Thyroid gland (tissue), 4 donors: ENCODE results near the gene PHAX. TPM values are rescaled to one million over a fixed set of nuclear protein-coding genes. Genes with fewer than 3 reads are reported as not detected.
"Not testable (repeated sequence)": the region's sequence is repeated elsewhere in the genome, so short reads cannot be mapped to it uniquely, and the experiment has no call there.

Source experiments
- DNase-seq, 2 donors: peaks; one replicate each; pipeline ENCODE4 v3.0.0-alpha.2; 2019
- H3K27ac ChIP-seq, 3 donors: fragments of 200-600 bp; sonication (generic); 1 replicate in 2 of 3; 2 replicates in 1 of 3; pipeline ENCODE4 v1.5.1; 2016 to 2019; ENCODE audit warnings: mild to moderate bottlenecking in 1 of 3, moderate library complexity in 1 of 3
- H3K27me3 ChIP-seq: fragments of 200-600 bp; sonication (generic); one replicate; pipeline ENCODE4 v1.5.1; 2019
- H3K36me3 ChIP-seq, 2 donors: fragments of 200-600 bp; sonication (generic); one replicate each; pipeline ENCODE4 v1.5.1; 2016 to 2019
- H3K4me1 ChIP-seq, 2 donors: fragments of 200-600 bp; sonication (generic); one replicate each; pipeline ENCODE4 v1.5.1; 2017 to 2019
- H3K4me3 ChIP-seq, 3 donors: fragments of 200-600 bp; sonication (generic); replicated peaks in 1 of 3; 1 replicate in 2 of 3; 2 replicates in 1 of 3; pipeline ENCODE4 v1.5.1; 2016; ENCODE audit warnings: mild to moderate bottlenecking in 1 of 3
- H3K9me3 ChIP-seq: fragments of 200-600 bp; sonication (generic); one replicate; pipeline ENCODE4 v1.5.1; 2017
- POLR2A ChIP-seq, 2 donors: fragments of 450-650 bp; IDR thresholded peaks; one replicate each; pipeline ENCODE4 v1.6.1; 2017; ENCODE audit warnings: antibody characterized with exemption in 2 of 2, mild to moderate bottlenecking in 2 of 2, moderate library complexity in 1 of 2
- WGBS, 2 donors: methylation state at CpG; one replicate each; pipeline ENCODE4 v1.1.5; 2017; 5-methylcytosine and 5-hydroxymethylcytosine counted together
- intact Hi-C: fragments of 100-400 bp; cut with DNase I; formaldehyde crosslinking; loops from one replicate; pipeline ENCODE4 v1.15.1; 2023
- total RNA-seq, 4 donors: library from RNA; depleted of rRNA; stranded (reverse); fragments of >200 nt; gene quantifications; one replicate each; pipeline ENCODE4 v1.2.3, GENCODE V29; 2016
- TF ChIP-seq, protein P1 (sequence below), 6 experiments: fragments of 200-600 bp in 3 of 6; fragments of 450-650 bp in 3 of 6; sonication (generic) in 3 of 6; IDR thresholded peaks; one replicate each; pipeline ENCODE4 v1.5.1; 2016 to 2019; ENCODE audit warnings: antibody characterized with exemption in 6 of 6, mild to moderate bottlenecking in 2 of 6, inconsistent platforms in 1 of 6, moderate library complexity in 1 of 6

Gene PHAX
- total RNA-seq, 4 donors from 2014 or later = 35.2 to 42.9 (median 40.0) TPM

GRCh38 chr5:126645132-126645531 lies 44.4 kb downstream of the PHAX start:
- no peak for DNase-seq
- no peaks in the 10 kb centered on the region for H3K4me1 ChIP-seq
- WGBS, 2 donors = 85 to 87% methylated on average over 1 of the region's 1 CpG

DNA sequence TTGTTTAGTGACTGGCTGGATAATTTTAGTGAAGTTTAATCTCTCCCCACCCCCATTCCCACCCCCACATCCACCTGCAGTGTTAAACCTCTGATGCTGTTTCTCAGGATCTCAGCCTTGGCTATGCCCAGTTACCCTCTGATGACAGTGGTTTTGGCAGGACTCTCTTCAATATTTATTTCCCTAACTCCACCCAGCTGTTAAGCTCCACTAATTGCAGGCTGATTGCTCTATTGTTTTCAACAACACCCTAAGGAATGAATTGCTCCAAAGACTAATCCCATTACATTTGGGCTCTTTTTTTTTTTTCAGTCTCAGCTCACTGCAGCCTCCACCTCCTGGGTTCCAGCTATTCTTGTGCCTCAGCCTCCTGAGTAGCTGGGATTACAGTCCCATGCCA lies 46.3 kb downstream of the PHAX start:
- DNase-seq = no peak
- no peaks in the 10 kb centered on the region for H3K27me3 ChIP-seq
- intact Hi-C loops = no loop called here
- no peaks in the 10 kb centered on the region for H3K9me3 ChIP-seq
- TF ChIP-seq POLR2A (IDR thresholded peaks at IDR 0.05) = no peak
- TF ChIP-seq, protein P1, sequence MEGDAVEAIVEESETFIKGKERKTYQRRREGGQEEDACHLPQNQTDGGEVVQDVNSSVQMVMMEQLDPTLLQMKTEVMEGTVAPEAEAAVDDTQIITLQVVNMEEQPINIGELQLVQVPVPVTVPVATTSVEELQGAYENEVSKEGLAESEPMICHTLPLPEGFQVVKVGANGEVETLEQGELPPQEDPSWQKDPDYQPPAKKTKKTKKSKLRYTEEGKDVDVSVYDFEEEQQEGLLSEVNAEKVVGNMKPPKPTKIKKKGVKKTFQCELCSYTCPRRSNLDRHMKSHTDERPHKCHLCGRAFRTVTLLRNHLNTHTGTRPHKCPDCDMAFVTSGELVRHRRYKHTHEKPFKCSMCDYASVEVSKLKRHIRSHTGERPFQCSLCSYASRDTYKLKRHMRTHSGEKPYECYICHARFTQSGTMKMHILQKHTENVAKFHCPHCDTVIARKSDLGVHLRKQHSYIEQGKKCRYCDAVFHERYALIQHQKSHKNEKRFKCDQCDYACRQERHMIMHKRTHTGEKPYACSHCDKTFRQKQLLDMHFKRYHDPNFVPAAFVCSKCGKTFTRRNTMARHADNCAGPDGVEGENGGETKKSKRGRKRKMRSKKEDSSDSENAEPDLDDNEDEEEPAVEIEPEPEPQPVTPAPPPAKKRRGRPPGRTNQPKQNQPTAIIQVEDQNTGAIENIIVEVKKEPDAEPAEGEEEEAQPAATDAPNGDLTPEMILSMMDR (IDR thresholded peaks at IDR 0.05) = no peak
- H3K36me3 ChIP-seq = no peaks in the 10 kb centered on the region
- H3K4me3 ChIP-seq = no peak overlapping the region
- H3K4me1 ChIP-seq = no peaks in the 10 kb centered on the region
- H3K27ac ChIP-seq = no peak overlapping the region

More at GRCh38 chr5:126645132-126645531, 44.4 kb downstream of the PHAX start:
- Histone ChIP-seq H3K9me3 (no peaks in the 10 kb centered on the region), H3K36me3 (no peaks in the 10 kb centered on the region), H3K27me3 (no peaks in the 10 kb centered on the region), H3K27ac (no peak overlapping the region), H3K4me3 (no peak overlapping the region)
- TF ChIP-seq, protein P1 (IDR thresholded peaks at IDR 0.05) = no peak
- no peak for TF ChIP-seq POLR2A (IDR thresholded peaks at IDR 0.05)
- intact Hi-C loops = no loop called here

DNA sequence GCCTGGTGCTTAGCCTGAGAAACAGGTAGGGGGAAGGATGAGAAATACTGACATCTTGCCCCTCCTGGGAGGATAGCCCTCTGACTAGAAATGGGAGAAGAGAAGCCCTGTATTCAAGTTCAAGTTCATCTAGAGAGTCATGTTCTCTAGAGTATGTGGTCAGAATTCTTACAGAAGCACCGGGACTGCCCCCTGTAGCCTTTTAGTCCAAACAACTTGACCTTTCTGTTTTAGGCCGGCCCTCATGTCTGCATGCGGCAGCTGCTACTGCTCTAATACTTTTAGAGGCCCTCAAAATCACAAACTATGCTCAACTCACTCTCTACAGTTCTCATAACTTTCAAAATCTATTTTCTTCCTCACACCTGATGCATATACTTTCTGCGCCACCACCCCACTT lies 47.7 kb downstream of the PHAX start:
- no peaks in the 10 kb centered on the region for H3K27me3 ChIP-seq
- no peaks in the 10 kb centered on the region for H3K36me3 ChIP-seq
- H3K4me1 ChIP-seq = no peaks in the 10 kb centered on the region
- WGBS, 2 donors = 84 to 86% methylated on average over 4 of the region's 4 CpGs
- TF ChIP-seq, protein P1 (IDR thresholded peaks at IDR 0.05) = no peak
- no peak for TF ChIP-seq POLR2A (IDR thresholded peaks at IDR 0.05)
- no peak overlapping the region for H3K27ac ChIP-seq
- intact Hi-C loops = no loop called here
- no peak overlapping the region for H3K4me3 ChIP-seq
- DNase-seq = no peak
- H3K9me3 ChIP-seq = no peaks in the 10 kb centered on the region

DNA sequence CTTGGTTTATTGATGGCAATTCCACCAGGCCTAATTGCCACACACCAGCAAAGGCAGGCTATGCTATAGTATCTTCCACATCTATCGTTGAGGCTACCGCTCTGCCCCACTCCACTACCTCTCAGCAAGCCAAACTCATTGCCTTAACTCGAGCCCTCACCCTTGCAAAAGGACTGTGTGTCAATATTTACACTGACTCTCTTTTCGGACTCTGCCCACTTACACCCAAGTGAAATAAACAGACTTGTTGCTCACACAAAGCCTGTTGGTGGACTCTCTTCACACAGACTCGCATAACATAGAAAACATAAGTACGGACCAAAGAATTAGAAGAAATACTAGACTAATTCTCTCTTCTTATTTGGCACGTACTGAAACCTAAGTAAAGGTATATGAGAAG lies 48.3 kb downstream of the PHAX start:
- WGBS, 2 donors = 63 to 65% methylated on average over 7 of the region's 7 CpGs
- H3K27me3 ChIP-seq, intact Hi-C loops, H3K9me3 ChIP-seq, H3K36me3 ChIP-seq, H3K27ac ChIP-seq, DNase-seq, H3K4me1 ChIP-seq, H3K4me3 ChIP-seq: not testable (repeated sequence)

- 72 to 82% methylated on average over 6 of the region's 6 CpGs for WGBS, 2 donors
- H3K9me3 ChIP-seq, intact Hi-C loops, H3K4me1 ChIP-seq, H3K36me3 ChIP-seq, H3K4me3 ChIP-seq, H3K27ac ChIP-seq, H3K27me3 ChIP-seq, DNase-seq: not testable (repeated sequence)
These were observed 49.0 kb downstream of the PHAX start for GRCh38 chr5:126649709-126650108.

DNA sequence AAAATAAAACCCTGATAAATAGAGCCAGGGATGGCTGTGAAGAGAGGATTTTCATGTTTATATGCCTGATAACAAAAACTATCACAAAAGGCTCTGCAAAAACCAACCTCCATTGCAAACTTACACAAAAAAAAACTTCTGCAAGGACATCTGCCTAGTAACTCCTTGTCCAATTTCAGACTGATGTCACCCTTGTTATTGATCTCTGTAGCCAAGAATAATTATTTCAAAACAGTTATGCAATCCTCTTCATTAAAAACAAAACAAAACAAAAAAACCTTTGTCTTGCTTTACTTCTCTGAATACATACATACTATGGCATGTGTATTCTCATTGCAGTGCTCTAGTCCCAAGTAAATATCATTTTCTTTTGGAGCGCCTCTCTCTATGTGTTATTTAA lies 49.7 kb downstream of the PHAX start:
- TF ChIP-seq, protein P1 (IDR thresholded peaks at IDR 0.05) = no peak
- TF ChIP-seq POLR2A (IDR thresholded peaks at IDR 0.05) = no peak
- H3K9me3 ChIP-seq = no peaks in the 10 kb centered on the region
- 95 to 98% methylated on average over 1 of the region's 1 CpG for WGBS, 2 donors
- H3K27ac ChIP-seq = no peak overlapping the region
- H3K27me3 ChIP-seq = no peaks in the 10 kb centered on the region
- intact Hi-C loops = no loop called here
- DNase-seq = no peak
- H3K36me3 ChIP-seq = no peaks in the 10 kb centered on the region
- H3K4me3 ChIP-seq = no peak overlapping the region
- H3K4me1 ChIP-seq = no peaks in the 10 kb centered on the region
